Endodermal cell (in vitro differentiated cells): Measurements from ENCODE around the gene IQSEC3. TPM values are rescaled to one million over a fixed set of nuclear protein-coding genes. Genes with fewer than 3 reads are reported as not detected.

Experiments used
- DNase-seq: peaks from one replicate; pipeline ENCODE4 v3.0.0-alpha.2; 2017
- H3K27ac ChIP-seq: 2 replicates; pipeline ENCODE4 v1.5.1; 2013; ENCODE audit warnings: mild to moderate bottlenecking, low read depth, low read length, moderate library complexity
- H3K27me3 ChIP-seq: 2 replicates; pipeline ENCODE4 v1.6.1; 2013; ENCODE audit warnings: mild to moderate bottlenecking, low read length, moderate library complexity; ENCODE audit not compliant: insufficient read depth, control insufficient read depth, poor library complexity, severe bottlenecking
- H3K36me3 ChIP-seq: 2 replicates; pipeline ENCODE4 v1.7.0; 2013; ENCODE audit warnings: mild to moderate bottlenecking, low read length, moderate library complexity; ENCODE audit not compliant: control insufficient read depth, insufficient read depth
- H3K4me1 ChIP-seq: one replicate; pipeline ENCODE4 v1.7.0; 2013; ENCODE audit warnings: low read length; ENCODE audit not compliant: control insufficient read depth, insufficient read depth
- H3K4me3 ChIP-seq: 2 replicates; pipeline ENCODE4 v1.5.1; 2013; ENCODE audit warnings: mild to moderate bottlenecking, low read length, moderate library complexity
- H3K9ac ChIP-seq: 2 replicates; pipeline ENCODE4 v1.6.1; 2013; ENCODE audit warnings: mild to moderate bottlenecking, low read length, moderate library complexity; ENCODE audit not compliant: poor library complexity, severe bottlenecking; ENCODE audit errors: extremely low read depth
- H3K9me3 ChIP-seq: 2 replicates; pipeline ENCODE4 v1.6.1; 2013; ENCODE audit warnings: mild to moderate bottlenecking, low read length, moderate library complexity; ENCODE audit not compliant: control insufficient read depth
- H3K27ac Mint-ChIP-seq: 2 replicates; pipeline ENCODE4 v1.8.0; 2020; ENCODE audit warnings: mixed read lengths
- H3K27me3 Mint-ChIP-seq: 2 replicates; pipeline ENCODE4 v1.8.0; 2021; ENCODE audit warnings: mild to moderate bottlenecking, mixed read lengths; ENCODE audit not compliant: insufficient read depth
- H3K36me3 Mint-ChIP-seq: 2 replicates; pipeline ENCODE4 v1.8.0; 2020; ENCODE audit warnings: low read depth, mixed read lengths
- H3K4me1 Mint-ChIP-seq: 2 replicates; pipeline ENCODE4 v1.8.0; 2020; ENCODE audit warnings: mixed read lengths
- H3K4me3 Mint-ChIP-seq: 2 replicates; pipeline ENCODE4 v1.8.0; 2020; ENCODE audit warnings: mild to moderate bottlenecking, moderate library complexity, mixed read lengths
- H3K9me3 Mint-ChIP-seq: 2 replicates; pipeline ENCODE4 v1.8.0; 2020; ENCODE audit warnings: mild to moderate bottlenecking, mixed read lengths
- CTCF ChIP-seq: fragments of 200-600 bp; sonication (generic); conservative IDR thresholded peaks from 2 replicates; pipeline ENCODE4 v1.5.0; 2021; ENCODE audit warnings: antibody characterized with exemption, mild to moderate bottlenecking
- WGBS, 2 experiments: methylation state at CpG; one replicate each; pipeline versions ENCODE4 v1.1.5 to v1.1.7; 2013; ENCODE audit warnings: missing lambda C conversion rate in 2 of 2, mixed read lengths in 1 of 2; ENCODE audit not compliant: insufficient coverage in 1 of 2, insufficient read length in 1 of 2; 5-methylcytosine and 5-hydroxymethylcytosine counted together
- total RNA-seq, 2 donors: library from RNA; stranded (reverse); fragmentation: NEBNext Ultra II Directional in 1 of 2; extraction: Animal tissue kit (Norgen Biotek cat#: 25700) in 1 of 2; gene quantifications; 2 replicates in 1 of 2; 3 replicates in 1 of 2; pipeline ENCODE4 v1.2.1, GENCODE V29; 2021

Gene IQSEC3
- total RNA-seq, 2 donors from 2014 or later: 1.5 to 2.7 TPM

- H3K27ac Mint-ChIP-seq: no peak overlapping the region
- 71 to 91% methylated on average over 1 to 2 of the region's 2 CpGs for WGBS, 2 experiments
- Histone ChIP-seq H3K27me3 (no peaks in the 10 kb centered on the region), H3K9me3 (peaks cover 12% of the 10 kb centered on the region), H3K36me3 (no peaks in the 10 kb centered on the region), H3K27ac (no peak overlapping the region), H3K4me3 (no peak overlapping the region), H3K9ac (no peak overlapping the region), H3K4me1 (no peaks in the 10 kb centered on the region)
- peaks cover 35% of the 10 kb centered on the region for H3K27me3 Mint-ChIP-seq
- TF ChIP-seq CTCF: no peak
- DNase-seq: no peak
- H3K9me3 Mint-ChIP-seq: peaks cover 19% of the 10 kb centered on the region
- H3K4me1 Mint-ChIP-seq: no peaks in the 10 kb centered on the region
- H3K36me3 Mint-ChIP-seq: no peaks in the 10 kb centered on the region
- H3K4me3 Mint-ChIP-seq: no peak overlapping the region
Observed at GRCh38 chr12:89653-90052, 23.1 kb downstream of the IQSEC3 start.

- Mint-ChIP-seq H3K36me3 (no peaks in the 10 kb centered on the region), H3K4me1 (peaks cover 5% of the 10 kb centered on the region), H3K27me3 (peaks cover 37% of the 10 kb centered on the region), H3K4me3 (no peak overlapping the region), H3K9me3 (peaks cover 19% of the 10 kb centered on the region), H3K27ac (no peak overlapping the region)
- H3K27me3 ChIP-seq: no peaks in the 10 kb centered on the region
- H3K9ac ChIP-seq: no peak overlapping the region
- peaks cover 5% of the 10 kb centered on the region for H3K4me1 ChIP-seq
- no peak overlapping the region for H3K27ac ChIP-seq
- H3K9me3 ChIP-seq: peaks cover 12% of the 10 kb centered on the region
- TF ChIP-seq CTCF: no peak
- H3K36me3 ChIP-seq: no peaks in the 10 kb centered on the region
- 95 to 97% methylated on average over 5 to 7 of the region's 7 CpGs for WGBS, 2 experiments
- no peak overlapping the region for H3K4me3 ChIP-seq
- no peak for DNase-seq
Observed at GRCh38 chr12:91213-91612, 24.6 kb downstream of the IQSEC3 start.

- Histone ChIP-seq H3K4me3 (no peak overlapping the region), H3K4me1 (peaks cover 5% of the 10 kb centered on the region), H3K36me3 (no peaks in the 10 kb centered on the region), H3K9ac (no peak overlapping the region), H3K27me3 (no peaks in the 10 kb centered on the region), H3K9me3 (peaks cover 12% of the 10 kb centered on the region), H3K27ac (no peak overlapping the region)
- no peak for DNase-seq
- peaks cover 20% of the 10 kb centered on the region for H3K4me1 Mint-ChIP-seq
- 76% methylated on average over 6 of the region's 6 CpGs; no CpG with 5 or more reads in 1 of the 2 experiments for WGBS, 2 experiments
- H3K36me3 Mint-ChIP-seq: no peaks in the 10 kb centered on the region
- H3K4me3 Mint-ChIP-seq: no peak overlapping the region
- TF ChIP-seq CTCF: no peak
- H3K27me3 Mint-ChIP-seq: peaks cover 39% of the 10 kb centered on the region
- peaks cover 19% of the 10 kb centered on the region for H3K9me3 Mint-ChIP-seq
- no peak overlapping the region for H3K27ac Mint-ChIP-seq
Observed at GRCh38 chr12:93266-94005, 26.9 kb downstream of the IQSEC3 start.
